ENCODE data around the gene KCNJ18. TPM values are rescaled to one million over a fixed set of nuclear protein-coding genes. Genes with fewer than 3 reads are reported as not detected.
"Not testable (repeated sequence)": the region's sequence is repeated elsewhere in the genome, so short reads cannot be mapped to it uniquely, and the experiment has no call there.

The KCNJ18 gene
- total RNA-seq, 1 experiment from 2014 or later, result not detected

DNA sequence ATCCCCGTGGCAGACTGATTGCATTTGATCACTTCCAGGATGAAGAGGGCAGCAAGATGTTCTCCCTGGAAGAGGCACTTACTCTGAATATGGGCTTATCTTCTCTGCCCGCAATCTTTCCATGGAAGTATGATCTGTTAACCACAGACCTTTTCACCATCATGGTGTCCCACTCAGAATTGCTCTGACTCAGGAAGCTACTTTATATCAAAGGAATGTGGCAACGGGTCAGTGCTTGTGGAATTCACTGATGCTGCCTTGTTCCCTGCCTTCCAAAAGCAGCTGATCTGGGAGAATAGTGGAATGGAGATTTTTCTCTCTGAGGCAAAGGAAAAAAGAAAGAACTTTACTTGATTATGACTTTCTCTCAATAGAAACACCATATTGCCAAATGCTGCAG, 23.6 kb downstream of the KCNJ18 start:
- not testable (repeated sequence) for H4K5ac ChIP-seq (ENCODE audit: insufficient read length, low read depth, low read length); H3K4ac ChIP-seq (ENCODE audit: low read depth, low read length); H3K79me1 ChIP-seq (ENCODE audit: insufficient read depth, low read depth, low read length, poor library complexity, severe bottlenecking); H3K4me3 Mint-ChIP-seq; H3K4me1 ChIP-seq (ENCODE audit: insufficient read depth, low read length); H3K27me3 ChIP-seq (ENCODE audit: insufficient read depth, low read length); H3T11ph ChIP-seq (ENCODE audit: low read length); H3K14ac ChIP-seq (ENCODE audit: insufficient read depth, low read length); H3K79me2 ChIP-seq (ENCODE audit: insufficient read depth, low read length); H2BK20ac ChIP-seq (ENCODE audit: low read depth, low read length, poor library complexity, severe bottlenecking); H2BK12ac ChIP-seq (ENCODE audit: insufficient read length, low read depth, low read length); H2BK15ac ChIP-seq (ENCODE audit: low read depth, low read length); H3K56ac ChIP-seq (ENCODE audit: insufficient read length, low read depth, low read length); H3K4me1 Mint-ChIP-seq; H3K27me3 Mint-ChIP-seq (ENCODE audit: low read depth); H4K91ac ChIP-seq (ENCODE audit: insufficient read length, low read depth, low read length); H3K9ac ChIP-seq (ENCODE audit: extremely low read depth, insufficient read length, low read length); H3K27ac ChIP-seq (ENCODE audit: insufficient read length, low read depth, low read length); H3K23me2 ChIP-seq (ENCODE audit: insufficient read length, low read depth, low read length, poor library complexity, severe bottlenecking); H3K27ac Mint-ChIP-seq; H3K4me2 ChIP-seq (ENCODE audit: insufficient read depth, insufficient read length, low read length); H2BK120ac ChIP-seq (ENCODE audit: low read depth, low read length, poor library complexity, severe bottlenecking); H2AK5ac ChIP-seq (ENCODE audit: insufficient read length, low read length); H2BK5ac ChIP-seq (ENCODE audit: insufficient read length, low read length); H3K18ac ChIP-seq (ENCODE audit: insufficient read length, low read depth, low read length); H2AFZ ChIP-seq (ENCODE audit: low read length); DNase-seq; H4K20me1 ChIP-seq (ENCODE audit: control insufficient read depth, insufficient read depth, insufficient read length); H4K8ac ChIP-seq (replicated peaks; ENCODE audit: insufficient read length, low read depth, low read length); H3K23ac ChIP-seq (ENCODE audit: insufficient read length, low read depth, low read length)
- WGBS (ENCODE audit: extremely low coverage, insufficient read length, low lambda C conversion rate), result no CpG with 5 or more reads among the region's 3 CpGs
- Mint-ChIP-seq H3K36me3 (ENCODE audit: insufficient read depth in 1 of 3, low read depth in 3 of 3) (peaks cover 4 to 27% (median 10%) of the 10 kb centered on the region in 3 experiments; a peak in 6 of 7 replicates), H3K9me3 (peaks cover 71 to 74% of the 10 kb centered on the region in 2 experiments)
- H3K9me3 ChIP-seq (ENCODE audit: control insufficient read depth, low read depth, low read length), result peaks cover 47% of the 10 kb centered on the region

DNA sequence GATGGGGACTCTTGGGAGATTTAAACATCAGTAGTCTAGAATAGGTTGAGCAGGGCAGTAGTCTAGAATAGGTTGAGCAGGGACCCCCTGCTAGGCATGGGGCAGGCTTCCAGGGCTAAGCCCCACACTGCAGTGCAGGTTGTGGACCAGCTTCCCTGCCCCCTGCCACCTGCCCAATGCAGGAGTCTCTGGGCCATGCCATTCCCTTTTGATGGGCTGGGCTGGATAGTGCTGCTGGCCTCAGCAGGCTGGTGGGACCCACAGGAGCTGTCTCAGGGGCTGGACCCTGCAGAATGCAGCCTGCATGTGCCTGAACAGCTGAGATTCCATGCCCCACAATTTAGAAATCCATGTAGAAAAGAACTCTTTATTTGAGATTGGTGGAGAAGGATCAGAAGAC, 26.6 kb downstream of the KCNJ18 start:
- H2BK15ac ChIP-seq (ENCODE audit: low read depth, low read length); H3K9ac ChIP-seq (ENCODE audit: extremely low read depth, insufficient read length, low read length); H3K4me1 ChIP-seq (ENCODE audit: insufficient read depth, low read length); H3K4me2 ChIP-seq (ENCODE audit: insufficient read depth, insufficient read length, low read length); H2AFZ ChIP-seq (ENCODE audit: low read length); H4K20me1 ChIP-seq (ENCODE audit: control insufficient read depth, insufficient read depth, insufficient read length); H3K56ac ChIP-seq (ENCODE audit: insufficient read length, low read depth, low read length); H2BK5ac ChIP-seq (ENCODE audit: insufficient read length, low read length); H3T11ph ChIP-seq (ENCODE audit: low read length); H2AK5ac ChIP-seq (ENCODE audit: insufficient read length, low read length); H2BK12ac ChIP-seq (ENCODE audit: insufficient read length, low read depth, low read length); H3K14ac ChIP-seq (ENCODE audit: insufficient read depth, low read length); H4K8ac ChIP-seq (replicated peaks; ENCODE audit: insufficient read length, low read depth, low read length); H3K23me2 ChIP-seq (ENCODE audit: insufficient read length, low read depth, low read length, poor library complexity, severe bottlenecking); H3K23ac ChIP-seq (ENCODE audit: insufficient read length, low read depth, low read length); H3K27me3 ChIP-seq (ENCODE audit: insufficient read depth, low read length); H2BK20ac ChIP-seq (ENCODE audit: low read depth, low read length, poor library complexity, severe bottlenecking); DNase-seq; H3K4ac ChIP-seq (ENCODE audit: low read depth, low read length); H2BK120ac ChIP-seq (ENCODE audit: low read depth, low read length, poor library complexity, severe bottlenecking); H3K27me3 Mint-ChIP-seq (ENCODE audit: low read depth); H3K4me3 Mint-ChIP-seq; H3K79me1 ChIP-seq (ENCODE audit: insufficient read depth, low read depth, low read length, poor library complexity, severe bottlenecking); H3K27ac Mint-ChIP-seq; H3K18ac ChIP-seq (ENCODE audit: insufficient read length, low read depth, low read length); H3K27ac ChIP-seq (ENCODE audit: insufficient read length, low read depth, low read length); H4K91ac ChIP-seq (ENCODE audit: insufficient read length, low read depth, low read length); H3K79me2 ChIP-seq (ENCODE audit: insufficient read depth, low read length); H4K5ac ChIP-seq (ENCODE audit: insufficient read length, low read depth, low read length); H3K4me1 Mint-ChIP-seq: not testable (repeated sequence)
- peaks cover 47% of the 10 kb centered on the region for H3K9me3 ChIP-seq (ENCODE audit: control insufficient read depth, low read depth, low read length)
- H3K36me3 Mint-ChIP-seq (ENCODE audit: insufficient read depth in 1 of 3, low read depth in 3 of 3), result peaks cover 3 to 22% (median 3%) of the 10 kb centered on the region in 3 experiments; a peak in 6 of 7 replicates
- peaks cover 79 to 81% of the 10 kb centered on the region in 2 experiments for H3K9me3 Mint-ChIP-seq
